ENCODE data around the gene THBD.

Gene THBD

GRCh38 chr20:23063581-23063980, 14.1 kb upstream of the THBD start:
- H3K9me3 ChIP-seq (ENCODE audit: low read length): no peaks in the 10 kb centered on the region
- H3K4me3 ChIP-seq (ENCODE audit: low read depth, low read length, poor library complexity, severe bottlenecking): no peak overlapping the region
- H4K20me1 ChIP-seq (ENCODE audit: insufficient read depth, low read length): no peaks in the 10 kb centered on the region
- H2AFZ ChIP-seq (ENCODE audit: low read length): no peak overlapping the region
- no peaks in the 10 kb centered on the region for H3K79me2 ChIP-seq (ENCODE audit: insufficient read depth, low read length)
- no peaks in the 10 kb centered on the region for H3K27me3 ChIP-seq (ENCODE audit: insufficient read depth, low read length)
- H3K4me1 ChIP-seq (ENCODE audit: insufficient read depth, low read length, severe bottlenecking): no peaks in the 10 kb centered on the region
- H3F3A ChIP-seq (ENCODE audit: insufficient read depth, low read length): no peaks in the 10 kb centered on the region
- H3K9ac ChIP-seq (ENCODE audit: low read length): no peak overlapping the region
- no peaks in the 10 kb centered on the region for H3K9me2 ChIP-seq (ENCODE audit: low read depth, low read length)
- TF ChIP-seq CTCF (IDR thresholded peaks at IDR 0.05; ENCODE audit: low read length) (no peak), EZH2 (IDR thresholded peaks at IDR 0.05; ENCODE audit: borderline replicate concordance, low read length) (no peak)
- H3K36me3 ChIP-seq (ENCODE audit: insufficient read depth, low read length): no peaks in the 10 kb centered on the region
- H3K4me2 ChIP-seq (ENCODE audit: low read length): no peak overlapping the region
- no peak overlapping the region for H3K27ac ChIP-seq (ENCODE audit: low read depth, low read length, poor library complexity, severe bottlenecking)

GRCh38 chr20:23063168-23063567, 13.7 kb upstream of the THBD start:
- H3K9me3 ChIP-seq (ENCODE audit: low read length): no peaks in the 10 kb centered on the region
- no peaks in the 10 kb centered on the region for H4K20me1 ChIP-seq (ENCODE audit: insufficient read depth, low read length)
- H3K4me3 ChIP-seq (ENCODE audit: low read depth, low read length, poor library complexity, severe bottlenecking): no peak overlapping the region
- TF ChIP-seq CTCF (IDR thresholded peaks at IDR 0.05; ENCODE audit: low read length) (no peak), EZH2 (IDR thresholded peaks at IDR 0.05; ENCODE audit: borderline replicate concordance, low read length) (no peak)
- no peak overlapping the region for H3K4me2 ChIP-seq (ENCODE audit: low read length)
- H3K27ac ChIP-seq (ENCODE audit: low read depth, low read length, poor library complexity, severe bottlenecking): no peak overlapping the region
- no peaks in the 10 kb centered on the region for H3K36me3 ChIP-seq (ENCODE audit: insufficient read depth, low read length)
- no peaks in the 10 kb centered on the region for H3K79me2 ChIP-seq (ENCODE audit: insufficient read depth, low read length)
- H3F3A ChIP-seq (ENCODE audit: insufficient read depth, low read length): no peaks in the 10 kb centered on the region
- H3K9ac ChIP-seq (ENCODE audit: low read length): no peak overlapping the region
- no peaks in the 10 kb centered on the region for H3K27me3 ChIP-seq (ENCODE audit: insufficient read depth, low read length)
- H2AFZ ChIP-seq (ENCODE audit: low read length): no peak overlapping the region
- H3K9me2 ChIP-seq (ENCODE audit: low read depth, low read length): no peaks in the 10 kb centered on the region
- no peaks in the 10 kb centered on the region for H3K4me1 ChIP-seq (ENCODE audit: insufficient read depth, low read length, severe bottlenecking)

- no peak overlapping the region for H3K9ac ChIP-seq (ENCODE audit: low read length)
- no peaks in the 10 kb centered on the region for H3F3A ChIP-seq (ENCODE audit: insufficient read depth, low read length)
- H3K79me2 ChIP-seq (ENCODE audit: insufficient read depth, low read length): no peaks in the 10 kb centered on the region
- H3K9me2 ChIP-seq (ENCODE audit: low read depth, low read length): no peaks in the 10 kb centered on the region
- H2AFZ ChIP-seq (ENCODE audit: low read length): no peak overlapping the region
- H3K27me3 ChIP-seq (ENCODE audit: insufficient read depth, low read length): no peaks in the 10 kb centered on the region
- no peaks in the 10 kb centered on the region for H3K4me1 ChIP-seq (ENCODE audit: insufficient read depth, low read length, severe bottlenecking)
- no peak overlapping the region for H3K4me2 ChIP-seq (ENCODE audit: low read length)
- no peak overlapping the region for H3K4me3 ChIP-seq (ENCODE audit: low read depth, low read length, poor library complexity, severe bottlenecking)
- H3K27ac ChIP-seq (ENCODE audit: low read depth, low read length, poor library complexity, severe bottlenecking): no peak overlapping the region
- H3K9me3 ChIP-seq (ENCODE audit: low read length): no peaks in the 10 kb centered on the region
- H4K20me1 ChIP-seq (ENCODE audit: insufficient read depth, low read length): no peaks in the 10 kb centered on the region
- H3K36me3 ChIP-seq (ENCODE audit: insufficient read depth, low read length): no peaks in the 10 kb centered on the region
- TF ChIP-seq CTCF (IDR thresholded peaks at IDR 0.05; ENCODE audit: low read length) (no peak), EZH2 (IDR thresholded peaks at IDR 0.05; ENCODE audit: borderline replicate concordance, low read length) (no peak)
Measured at GRCh38 chr20:23062632-23063031, 13.2 kb upstream of the THBD start.
